ENCODE results near the gene PLXNA4. TPM values are rescaled to one million over a fixed set of nuclear protein-coding genes. Genes with fewer than 3 reads are reported as not detected.

The PLXNA4 gene
- polyA plus RNA-seq, 4 donors, result 13.1 to 14.7 (median 13.6) TPM

- no peak for DNase-seq (ENCODE audit: low read depth in 4 of 4, low spot score in 3 of 4)
Measured at GRCh38 chr7:132084776-132085388, 491.4 kb downstream of the PLXNA4 start.

GRCh38 chr7:132083537-132084123 is 492.6 kb downstream of the PLXNA4 start:
- DNase-seq (ENCODE audit: low read depth in 4 of 4, low spot score in 3 of 4), result no peak

GRCh38 chr7:132083126-132083525 is 493.1 kb downstream of the PLXNA4 start:
- no peak for DNase-seq (ENCODE audit: low read depth in 4 of 4, low spot score in 3 of 4)

DNA sequence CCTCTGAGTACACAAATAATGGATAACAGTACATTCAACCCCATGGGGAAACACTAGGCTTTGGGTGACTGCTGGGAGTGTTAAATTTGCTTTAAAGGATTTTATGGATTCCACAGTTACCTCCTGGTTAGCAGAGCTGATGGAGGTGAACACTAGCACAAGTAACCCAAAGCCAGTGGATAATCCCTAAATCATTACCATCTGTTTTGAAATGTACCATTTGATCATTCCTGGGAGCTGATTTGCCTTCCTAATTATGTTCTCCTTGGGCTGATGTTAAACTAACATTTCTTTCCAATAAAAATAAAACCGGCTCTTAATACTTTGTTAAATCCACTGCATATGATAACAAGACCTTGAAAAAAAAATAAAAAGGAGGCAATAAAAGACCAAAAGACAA is 493.9 kb downstream of the PLXNA4 start:
- no peak for DNase-seq (ENCODE audit: low read depth in 4 of 4, low spot score in 3 of 4)

- DNase-seq (ENCODE audit: low read depth in 4 of 4, low spot score in 3 of 4), result no peak
Measured at GRCh38 chr7:132081686-132082085, 494.6 kb downstream of the PLXNA4 start.

DNA sequence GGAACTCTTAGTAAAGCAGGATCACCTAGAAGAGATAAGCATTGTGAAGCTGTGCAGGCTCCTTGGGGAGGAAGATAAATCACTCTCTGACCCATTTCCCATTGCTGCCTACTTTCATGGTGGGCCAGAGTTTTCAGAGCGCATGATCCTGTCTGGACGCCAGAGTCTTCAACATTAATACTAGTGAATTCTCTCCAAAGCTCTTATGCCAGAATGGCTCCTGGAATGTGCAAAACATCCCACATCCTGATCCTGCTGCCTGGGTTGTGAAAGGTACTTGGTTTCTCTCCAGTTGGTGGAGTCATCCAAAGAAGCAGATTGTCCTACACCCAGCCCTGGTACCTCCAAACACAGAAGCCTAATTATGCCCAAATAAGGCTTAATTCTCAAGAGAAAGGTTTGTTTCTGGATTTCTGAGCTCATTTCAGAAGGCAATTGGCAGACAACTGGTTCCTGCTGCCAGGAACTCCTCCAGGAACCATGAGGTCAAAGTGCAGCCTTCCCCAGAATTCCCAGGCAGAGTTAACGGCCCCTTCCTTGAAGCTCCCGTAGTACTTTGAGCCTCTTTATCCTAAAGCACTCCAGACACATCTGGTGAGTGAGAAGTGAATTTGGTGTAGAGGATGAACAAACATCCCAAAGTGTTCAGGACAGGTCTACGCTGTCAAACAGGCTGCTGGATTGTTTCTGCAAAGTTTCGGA is 495.2 kb downstream of the PLXNA4 start:
- no peak for DNase-seq (ENCODE audit: low read depth in 4 of 4, low spot score in 3 of 4)

DNA sequence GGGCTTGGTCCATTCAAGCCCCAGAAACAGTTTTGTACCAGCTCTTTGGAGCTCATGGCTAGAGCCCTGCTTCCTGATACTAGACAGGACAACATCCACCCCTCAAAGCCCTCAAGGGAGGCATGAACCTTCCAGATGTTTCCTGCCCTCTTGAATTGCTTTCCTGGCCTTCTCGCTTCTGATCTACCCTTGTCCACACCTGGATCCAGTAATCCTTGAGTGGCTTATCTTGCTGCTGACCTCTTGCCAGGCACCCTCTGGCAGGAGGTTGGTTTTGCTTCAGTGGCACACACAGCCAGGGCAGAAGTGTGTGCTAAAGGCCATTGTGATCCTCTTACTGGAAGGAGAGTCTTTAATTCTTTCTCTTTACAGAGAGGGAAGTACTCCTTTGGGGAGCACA is 495.8 kb downstream of the PLXNA4 start:
- no peak for DNase-seq (ENCODE audit: low read depth in 4 of 4, low spot score in 3 of 4)

DNA sequence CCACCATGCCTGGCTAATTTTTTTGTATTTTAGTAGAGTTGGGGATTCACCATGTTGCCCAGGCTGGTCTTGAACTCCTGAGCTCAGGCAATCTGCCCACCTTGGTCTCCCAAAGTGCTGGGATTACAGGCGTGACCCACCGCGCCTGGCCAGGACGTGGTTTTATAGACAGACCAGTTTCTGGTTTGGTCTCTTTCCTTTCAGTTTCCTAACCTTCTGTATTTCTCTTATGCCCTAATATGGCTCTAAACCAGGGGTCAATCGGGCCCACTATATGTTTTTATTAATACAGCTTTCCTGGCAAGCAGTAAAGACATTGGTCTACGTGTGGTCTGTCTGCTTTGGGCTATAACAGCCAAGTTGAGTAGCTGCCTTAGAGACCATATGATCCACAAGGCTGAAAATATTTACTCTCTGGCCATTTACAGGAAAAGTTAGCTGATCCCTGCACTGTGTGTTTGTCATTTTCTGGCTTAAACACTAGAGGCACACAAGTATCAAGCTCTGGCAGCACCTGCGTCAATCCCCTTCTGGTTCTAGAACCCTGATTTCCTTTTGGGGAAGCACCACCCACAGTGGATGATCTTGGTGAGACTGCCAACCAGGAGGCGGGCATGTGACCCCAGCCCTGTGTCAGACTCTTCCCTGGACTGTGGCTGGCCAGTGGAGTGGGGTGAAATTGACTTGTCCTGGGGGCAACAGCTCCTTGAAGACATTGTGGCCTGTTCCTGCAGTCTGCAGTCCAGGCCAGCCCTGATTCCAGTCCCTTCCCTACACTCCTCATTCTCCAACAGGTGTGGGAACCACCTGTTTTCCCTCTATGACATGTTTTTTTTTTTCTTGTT is 497.2 kb downstream of the PLXNA4 start:
- DNase-seq (ENCODE audit: low read depth in 4 of 4, low spot score in 3 of 4), result no peak

GRCh38 chr7:132077971-132078685 is 498.1 kb downstream of the PLXNA4 start:
- peak in 1 of 4 donors; percentile 28 for DNase-seq (ENCODE audit: low read depth in 4 of 4, low spot score in 3 of 4)

DNA sequence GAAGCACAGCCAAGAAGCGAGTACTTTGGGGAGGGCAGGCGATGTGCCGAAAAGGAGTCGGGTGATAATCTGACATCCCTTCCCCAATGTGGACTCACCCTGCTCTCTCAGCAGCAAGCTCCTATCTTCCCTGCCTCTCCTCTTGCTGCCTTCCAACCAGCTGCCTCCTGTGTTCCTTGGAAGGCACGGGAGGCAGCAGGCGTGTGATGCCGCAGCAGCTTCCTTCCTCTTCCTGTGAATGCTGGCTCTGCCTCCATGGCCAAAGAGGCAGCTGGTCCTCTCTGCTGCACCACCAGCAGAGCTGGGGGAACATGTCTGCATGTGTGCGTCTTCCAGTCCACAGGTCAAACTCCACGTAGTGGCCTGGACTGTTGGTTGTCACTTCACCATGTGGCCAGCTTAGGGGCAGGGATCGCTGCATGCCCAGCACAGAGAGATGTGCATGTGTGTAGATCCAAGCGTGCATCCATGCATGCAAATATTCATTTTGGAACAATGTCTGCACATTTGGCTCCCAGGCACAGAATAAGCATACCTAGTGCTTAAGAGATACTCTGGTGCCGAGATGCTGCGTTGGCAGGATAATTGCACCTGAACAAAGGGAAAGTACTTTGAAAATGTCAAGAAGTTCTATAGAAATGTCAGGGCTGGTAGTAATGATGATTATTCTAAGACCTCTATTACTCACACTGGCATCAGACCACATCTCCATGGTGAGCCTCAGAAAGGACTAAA is 499.8 kb downstream of the PLXNA4 start:
- no peak for DNase-seq (ENCODE audit: low read depth in 4 of 4, low spot score in 3 of 4)

GRCh38 chr7:132075515-132075914 is 500.8 kb downstream of the PLXNA4 start:
- no peak for DNase-seq (ENCODE audit: low read depth in 4 of 4, low spot score in 3 of 4)

GRCh38 chr7:132073920-132074589 is 502.2 kb downstream of the PLXNA4 start:
- DNase-seq (ENCODE audit: low read depth in 4 of 4, low spot score in 3 of 4), result no peak

Measured in right renal pelvis (tissue), 4 donors.